SK-N-SH treated with all-trans-retinoic acid at 6 μM for 48 hours (cell line): ENCODE measurements around the gene SPRR2A.

ENCODE experiments used
- ATAC-seq: fragments of 200-7000 bp; cut with Tn5 transposase; 3 replicates; pipeline ENCODE4 v1.9.1; 2020; ENCODE audit warnings: mild to moderate bottlenecking, moderate library complexity
- BACH2 ChIP-seq: fragments of 250-450 bp; sonication (Bioruptor Pico); IDR thresholded peaks from 2 replicates; pipeline ENCODE4 v1.9.0; 2021; ENCODE audit warnings: mild to moderate bottlenecking, borderline replicate concordance
- CREB5 ChIP-seq: fragments of 250-450 bp; sonication (Bioruptor Pico); IDR thresholded peaks from 2 replicates; pipeline ENCODE4 v1.5.1; 2020; ENCODE audit warnings: low read depth, mild to moderate bottlenecking, moderate library complexity
- CSRNP3 ChIP-seq: fragments of 250-450 bp; sonication (Bioruptor Pico); IDR thresholded peaks from 2 replicates; pipeline ENCODE4 v1.5.1; 2021; ENCODE audit warnings: mild to moderate bottlenecking, moderate library complexity
- ESRRG ChIP-seq: fragments of 250-450 bp; sonication (Bioruptor Pico); IDR thresholded peaks from 2 replicates; pipeline ENCODE4 v1.6.1; 2021; ENCODE audit warnings: mild to moderate bottlenecking
- GLIS3 ChIP-seq: fragments of 250-450 bp; sonication (Bioruptor Pico); IDR thresholded peaks from 2 replicates; pipeline ENCODE4 v1.5.0; 2020; ENCODE audit warnings: mild to moderate bottlenecking, moderate library complexity
- ISL1 ChIP-seq: fragments of 250-450 bp; sonication (Bioruptor Pico); IDR thresholded peaks from 2 replicates; pipeline ENCODE4 v2.1.2; 2022; ENCODE audit warnings: mild to moderate bottlenecking, moderate library complexity
- PATZ1 ChIP-seq: fragments of 250-450 bp; sonication (Bioruptor Pico); IDR thresholded peaks from 2 replicates; pipeline ENCODE4 v1.8.0; 2020; ENCODE audit warnings: mild to moderate bottlenecking, moderate library complexity, borderline replicate concordance
- POU6F1 ChIP-seq: fragments of 250-450 bp; sonication (Bioruptor Pico); IDR thresholded peaks from 2 replicates; pipeline ENCODE4 v1.8.0; 2021; ENCODE audit warnings: low read depth, mild to moderate bottlenecking, moderate library complexity, borderline replicate concordance
- PPARA ChIP-seq: fragments of 250-450 bp; sonication (Bioruptor Pico); IDR thresholded peaks from 2 replicates; pipeline ENCODE4 v1.5.0; 2020; ENCODE audit warnings: mild to moderate bottlenecking, borderline replicate concordance
- RARB ChIP-seq: fragments of 250-450 bp; sonication (Bioruptor Pico); IDR thresholded peaks from 2 replicates; pipeline ENCODE4 v1.8.0; 2021; ENCODE audit warnings: mild to moderate bottlenecking, moderate library complexity
- SNAI2 ChIP-seq: fragments of 250-450 bp; sonication (Bioruptor Pico); IDR thresholded peaks from 2 replicates; pipeline ENCODE4 v1.5.0; 2020; ENCODE audit warnings: mild to moderate bottlenecking, moderate library complexity
- TOX ChIP-seq: fragments of 250-450 bp; sonication (Bioruptor Pico); IDR thresholded peaks from 2 replicates; pipeline ENCODE4 v1.8.0; 2021; ENCODE audit warnings: mild to moderate bottlenecking, moderate library complexity, borderline replicate concordance
- TSHZ2 ChIP-seq: fragments of 250-450 bp; sonication (Bioruptor Pico); IDR thresholded peaks from 2 replicates; pipeline ENCODE4 v1.5.0; 2020; ENCODE audit warnings: mild to moderate bottlenecking, moderate library complexity
- ZFP3 ChIP-seq: fragments of 250-450 bp; sonication (Bioruptor Pico); IDR thresholded peaks from 2 replicates; pipeline ENCODE4 v1.5.0; 2020; ENCODE audit warnings: mild to moderate bottlenecking, moderate library complexity
- ZFP30 ChIP-seq: fragments of 450-650 bp; formaldehyde crosslinking; IDR thresholded peaks from 2 replicates; pipeline ENCODE4 v1.5.0; 2022; ENCODE audit warnings: mild to moderate bottlenecking, moderate library complexity
- ZNF565 ChIP-seq: fragments of 450-650 bp; formaldehyde crosslinking; conservative IDR thresholded peaks from 2 replicates; pipeline ENCODE4 v1.5.0; 2020; ENCODE audit warnings: low read depth, mild to moderate bottlenecking, moderate library complexity
- ZNF70 ChIP-seq: fragments of 450-650 bp; formaldehyde crosslinking; IDR thresholded peaks from 2 replicates; pipeline ENCODE4 v1.5.0; 2020; ENCODE audit warnings: mild to moderate bottlenecking, moderate library complexity
- ZNF8 ChIP-seq: fragments of 450-650 bp; formaldehyde crosslinking; IDR thresholded peaks from 2 replicates; pipeline ENCODE4 v1.5.0; 2020; ENCODE audit warnings: mild to moderate bottlenecking, moderate library complexity

Gene SPRR2A

GRCh38 chr1:153094426-153094825 lies 37.1 kb upstream of the SPRR2A start, which contains the start of gene SPRR2E (continued):
- no peak for TF ChIP-seq POU6F1 (CRISPR knock-in tag)
- TF ChIP-seq, all 23 proteins: peak for 0

- ATAC-seq, result no peak
- TF ChIP-seq ZFP3 (no peak), RARB (CRISPR knock-in tag) (no peak), ESRRG (CRISPR knock-in tag) (no peak), TOX (CRISPR knock-in tag) (no peak), ZNF565 (no peak), BACH2 (CRISPR knock-in tag) (no peak), POU6F1 (CRISPR knock-in tag) (no peak), PPARA (CRISPR knock-in tag) (no peak), CSRNP3 (no peak), SNAI2 (CRISPR knock-in tag) (no peak), ISL1 (no peak), ZNF70 (CRISPR knock-in tag) (no peak), CREB5 (CRISPR knock-in tag) (no peak)
- TF ChIP-seq, all 23 proteins: peak for 0
Observed at GRCh38 chr1:153087652-153088051, 30.3 kb upstream of the SPRR2A start.

- TF ChIP-seq CREB5 (CRISPR knock-in tag) (no peak), BACH2 (CRISPR knock-in tag) (no peak), SNAI2 (CRISPR knock-in tag) (no peak), GLIS3 (CRISPR knock-in tag) (no peak), TSHZ2 (CRISPR knock-in tag) (no peak), ZNF8 (no peak)
- ATAC-seq, result no peak
Observed at GRCh38 chr1:153081736-153082135, 24.4 kb upstream of the SPRR2A start.

GRCh38 chr1:153072806-153073726 lies 15.8 kb upstream of the SPRR2A start:
- ATAC-seq, result no peak
- TF ChIP-seq PATZ1 (no peak), ZFP30 (CRISPR knock-in tag) (no peak), GLIS3 (CRISPR knock-in tag) (no peak), TOX (CRISPR knock-in tag) (no peak), CSRNP3 (no peak), RARB (CRISPR knock-in tag) (no peak)
- TF ChIP-seq, all 23 proteins: peak for 0
